Measurements from ENCODE around the gene SESN1. TPM values are rescaled to one million over a fixed set of nuclear protein-coding genes. Genes with fewer than 3 reads are reported as not detected.
"Not testable (repeated sequence)": the region's sequence is repeated elsewhere in the genome, so short reads cannot be mapped to it uniquely, and the experiment has no call there.

Gene SESN1
- polyA plus RNA-seq, 2 of the 4 experiments (the other 2 are of a cell fraction), result 7.9 to 13.9 TPM

DNA sequence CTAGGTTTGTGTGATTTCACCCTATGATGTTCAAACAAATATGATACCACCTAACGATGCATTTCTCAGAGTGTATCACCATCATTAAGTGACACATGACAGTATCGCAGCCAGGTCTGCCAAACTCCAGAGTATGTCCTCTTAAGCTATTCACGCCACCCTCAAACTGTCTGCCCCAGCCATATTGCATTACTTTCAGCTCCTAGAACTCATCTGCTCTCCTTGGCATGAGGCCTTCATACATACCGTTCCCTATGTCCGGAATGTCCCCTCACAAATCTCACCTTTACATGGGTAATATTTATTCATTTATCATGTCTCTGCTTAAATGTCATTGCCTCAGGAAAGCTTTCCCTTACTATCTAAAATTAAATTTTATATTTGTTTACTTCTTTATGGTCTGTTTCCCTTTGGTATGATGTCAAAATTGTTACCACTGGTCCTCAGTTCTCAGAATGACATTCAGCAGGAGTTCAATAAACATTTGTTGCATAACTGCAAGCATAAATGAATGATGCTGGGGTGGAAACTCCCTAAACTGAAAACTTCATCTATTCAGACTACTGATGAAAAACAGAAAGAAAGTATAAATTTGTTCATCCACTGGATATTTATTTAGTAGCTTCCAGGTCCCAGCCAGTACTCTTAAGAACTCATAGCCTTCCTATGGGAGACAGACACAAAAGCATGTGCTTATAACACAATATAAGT is 3.2 kb downstream of the SESN1 start:
- H3K4me1 ChIP-seq, result peaks cover 18% of the 10 kb centered on the region
- CTCF ChIA-PET, result no interaction called here
- H3K27ac ChIP-seq, result no peak overlapping the region
- POLR2A ChIA-PET, result no interaction called here
- no peak for TF ChIP-seq PHF8 (IDR thresholded peaks at IDR 0.05; ENCODE audit: borderline replicate concordance, low read depth)
- no peak for TF ChIP-seq HOXA7 (CRISPR knock-in tag; IDR thresholded peaks at IDR 0.05)
- TF ChIP-seq EHMT2 (IDR thresholded peaks at IDR 0.05; ENCODE audit: low read depth), result no peak
- no peak for TF ChIP-seq ZFP36 (IDR thresholded peaks at IDR 0.05; ENCODE audit: borderline replicate concordance, partially characterized antibody)
- TF ChIP-seq, protein P1, sequence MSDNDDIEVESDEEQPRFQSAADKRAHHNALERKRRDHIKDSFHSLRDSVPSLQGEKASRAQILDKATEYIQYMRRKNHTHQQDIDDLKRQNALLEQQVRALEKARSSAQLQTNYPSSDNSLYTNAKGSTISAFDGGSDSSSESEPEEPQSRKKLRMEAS (IDR thresholded peaks at IDR 0.05), result no peak
- TF ChIP-seq HOXB13 (CRISPR knock-in tag; IDR thresholded peaks at IDR 0.05; ENCODE audit: low read depth), result no peak
- TF ChIP-seq JUN (IDR thresholded peaks at IDR 0.05), result no peak
- TF ChIP-seq, protein P2, sequence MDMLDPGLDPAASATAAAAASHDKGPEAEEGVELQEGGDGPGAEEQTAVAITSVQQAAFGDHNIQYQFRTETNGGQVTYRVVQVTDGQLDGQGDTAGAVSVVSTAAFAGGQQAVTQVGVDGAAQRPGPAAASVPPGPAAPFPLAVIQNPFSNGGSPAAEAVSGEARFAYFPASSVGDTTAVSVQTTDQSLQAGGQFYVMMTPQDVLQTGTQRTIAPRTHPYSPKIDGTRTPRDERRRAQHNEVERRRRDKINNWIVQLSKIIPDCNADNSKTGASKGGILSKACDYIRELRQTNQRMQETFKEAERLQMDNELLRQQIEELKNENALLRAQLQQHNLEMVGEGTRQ (IDR thresholded peaks at IDR 0.05), result no peak
- TF ChIP-seq EP300 (IDR thresholded peaks at IDR 0.05), result no peak
- TF ChIP-seq GATA3 (IDR thresholded peaks at IDR 0.05; ENCODE audit: borderline replicate concordance), result no peak
- TF ChIP-seq CHD4 (IDR thresholded peaks at IDR 0.05; ENCODE audit: borderline replicate concordance), result no peak
- TF ChIP-seq JUNB (IDR thresholded peaks at IDR 0.05), result no peak
- TF ChIP-seq NFE2L2 (conservative IDR thresholded peaks at IDR 0.05; ENCODE audit: low read length), result no peak
- H3K9me3 ChIP-seq, result no peaks in the 10 kb centered on the region
- H3K4me2 ChIP-seq, result peak overlapping the region; percentile 95; the same call in 2 of the 3 replicates
- WGBS (ENCODE audit: missing lambda C conversion rate), result 97% methylated on average over 5 of the region's 5 CpGs
- no peak for DNase-seq (ENCODE audit: low read depth in 1 of 2, low spot score in 1 of 2)
- FAIRE-seq, result no peak
- no peak overlapping the region for H3K4me3 ChIP-seq
- no peak for ATAC-seq

DNA sequence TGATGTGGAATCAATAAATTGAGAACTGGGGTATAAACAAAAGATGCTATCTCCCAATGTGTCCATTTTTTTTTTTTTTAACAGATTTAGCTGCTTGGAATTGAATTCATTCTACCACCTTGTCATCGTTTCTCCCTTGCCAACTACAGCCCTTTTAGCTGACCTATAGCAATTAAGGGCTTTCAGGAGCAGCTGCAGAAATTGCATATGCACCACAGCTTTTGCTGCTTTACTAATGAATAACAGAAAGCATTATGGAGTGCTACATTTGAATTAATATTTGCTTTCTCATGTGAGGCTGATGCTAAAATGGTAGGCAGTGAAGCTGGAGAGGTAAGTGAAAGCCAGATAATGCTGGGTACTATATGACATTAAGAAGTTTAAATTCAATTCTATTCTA is 5.7 kb downstream of the SESN1 start:
- FAIRE-seq (no peak), ATAC-seq (no peak), DNase-seq (ENCODE audit: low read depth in 1 of 2, low spot score in 1 of 2) (no peak)
- H3K27ac ChIP-seq, result no peak overlapping the region
- H3K4me1 ChIP-seq, result peaks cover 15% of the 10 kb centered on the region; the same call in 2 of the 3 replicates
- ChIA-PET POLR2A (no interaction called here), CTCF (no interaction called here)
- no peak overlapping the region for H3K4me2 ChIP-seq
- 92% methylated on average over 1 of the region's 1 CpG for WGBS (ENCODE audit: missing lambda C conversion rate)
- H3K4me3 ChIP-seq, result no peak overlapping the region
- TF ChIP-seq, protein P3, sequence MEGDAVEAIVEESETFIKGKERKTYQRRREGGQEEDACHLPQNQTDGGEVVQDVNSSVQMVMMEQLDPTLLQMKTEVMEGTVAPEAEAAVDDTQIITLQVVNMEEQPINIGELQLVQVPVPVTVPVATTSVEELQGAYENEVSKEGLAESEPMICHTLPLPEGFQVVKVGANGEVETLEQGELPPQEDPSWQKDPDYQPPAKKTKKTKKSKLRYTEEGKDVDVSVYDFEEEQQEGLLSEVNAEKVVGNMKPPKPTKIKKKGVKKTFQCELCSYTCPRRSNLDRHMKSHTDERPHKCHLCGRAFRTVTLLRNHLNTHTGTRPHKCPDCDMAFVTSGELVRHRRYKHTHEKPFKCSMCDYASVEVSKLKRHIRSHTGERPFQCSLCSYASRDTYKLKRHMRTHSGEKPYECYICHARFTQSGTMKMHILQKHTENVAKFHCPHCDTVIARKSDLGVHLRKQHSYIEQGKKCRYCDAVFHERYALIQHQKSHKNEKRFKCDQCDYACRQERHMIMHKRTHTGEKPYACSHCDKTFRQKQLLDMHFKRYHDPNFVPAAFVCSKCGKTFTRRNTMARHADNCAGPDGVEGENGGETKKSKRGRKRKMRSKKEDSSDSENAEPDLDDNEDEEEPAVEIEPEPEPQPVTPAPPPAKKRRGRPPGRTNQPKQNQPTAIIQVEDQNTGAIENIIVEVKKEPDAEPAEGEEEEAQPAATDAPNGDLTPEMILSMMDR (IDR thresholded peaks at IDR 0.05), result no peak
- TF ChIP-seq, protein P4, sequence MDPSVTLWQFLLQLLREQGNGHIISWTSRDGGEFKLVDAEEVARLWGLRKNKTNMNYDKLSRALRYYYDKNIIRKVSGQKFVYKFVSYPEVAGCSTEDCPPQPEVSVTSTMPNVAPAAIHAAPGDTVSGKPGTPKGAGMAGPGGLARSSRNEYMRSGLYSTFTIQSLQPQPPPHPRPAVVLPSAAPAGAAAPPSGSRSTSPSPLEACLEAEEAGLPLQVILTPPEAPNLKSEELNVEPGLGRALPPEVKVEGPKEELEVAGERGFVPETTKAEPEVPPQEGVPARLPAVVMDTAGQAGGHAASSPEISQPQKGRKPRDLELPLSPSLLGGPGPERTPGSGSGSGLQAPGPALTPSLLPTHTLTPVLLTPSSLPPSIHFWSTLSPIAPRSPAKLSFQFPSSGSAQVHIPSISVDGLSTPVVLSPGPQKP (IDR thresholded peaks at IDR 0.05; ENCODE audit: low read depth, low read length), result no peak
- H3K9me3 ChIP-seq, result no peaks in the 10 kb centered on the region

DNA sequence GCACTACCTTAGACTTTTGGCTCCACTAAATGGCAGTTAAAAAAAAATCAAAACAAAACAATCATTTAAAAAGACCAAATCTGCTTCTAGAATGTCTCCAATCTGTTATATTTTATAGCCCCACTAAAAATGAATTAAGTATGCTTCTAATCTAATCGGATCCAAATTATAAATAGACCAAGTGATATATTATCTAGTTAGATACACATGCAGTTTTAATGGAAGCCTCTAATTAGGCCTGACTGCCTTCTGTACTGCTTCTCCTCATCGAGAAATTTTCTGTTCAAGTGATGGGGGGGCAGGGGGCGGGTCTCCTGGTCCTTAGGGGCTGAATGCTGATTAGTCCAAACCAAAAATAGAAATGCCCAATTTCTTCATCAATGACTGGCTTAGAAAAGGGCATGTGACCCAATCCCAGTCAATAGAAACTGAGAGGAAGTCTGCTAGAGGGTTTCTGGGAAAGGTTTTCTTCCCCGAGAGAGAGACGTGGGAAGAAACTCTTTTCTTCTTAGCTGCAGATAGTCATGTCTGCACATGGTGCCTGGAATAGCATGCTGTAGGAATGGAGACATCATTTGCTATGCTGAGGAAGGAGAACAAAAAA is 6.9 kb downstream of the SESN1 start:
- Histone ChIP-seq H3K27ac (no peak overlapping the region), H3K4me3 (no peak overlapping the region), H3K4me1 (peaks cover 10% of the 10 kb centered on the region; the same call in 1 of the 3 replicates), H3K9me3 (no peaks in the 10 kb centered on the region), H3K4me2 (no peak overlapping the region)
- DNase-seq (ENCODE audit: low read depth in 1 of 2, low spot score in 1 of 2), result no peak
- ChIA-PET CTCF (interaction anchor here (1.6 kb wide), 1 partner anchor 15 kb away, joined by 3 read pairs; no protein-coding TSS in a partner anchor), POLR2A (no interaction called here)
- ATAC-seq, result no peak
- 66% methylated on average over 5 of the region's 5 CpGs for WGBS (ENCODE audit: missing lambda C conversion rate)
- TF ChIP-seq, protein P1 (IDR thresholded peaks at IDR 0.05), result no peak
- TF ChIP-seq NPAS2 (CRISPR knock-in tag; IDR thresholded peaks at IDR 0.05; ENCODE audit: borderline replicate concordance) (no peak), KDM5A (IDR thresholded peaks at IDR 0.05) (no peak), JUNB (IDR thresholded peaks at IDR 0.05) (no peak), TP53 (CRISPR knock-in tag; IDR thresholded peaks at IDR 0.05) (no peak), CBX2 (IDR thresholded peaks at IDR 0.05; ENCODE audit: borderline replicate concordance, low read depth) (no peak), MAFK (IDR thresholded peaks at IDR 0.05; ENCODE audit: partially characterized antibody) (no peak), RCOR1 (IDR thresholded peaks at IDR 0.05; ENCODE audit: low read depth, low read length) (no peak), EHMT2 (IDR thresholded peaks at IDR 0.05; ENCODE audit: low read depth) (no peak)
- TF ChIP-seq, protein P5, sequence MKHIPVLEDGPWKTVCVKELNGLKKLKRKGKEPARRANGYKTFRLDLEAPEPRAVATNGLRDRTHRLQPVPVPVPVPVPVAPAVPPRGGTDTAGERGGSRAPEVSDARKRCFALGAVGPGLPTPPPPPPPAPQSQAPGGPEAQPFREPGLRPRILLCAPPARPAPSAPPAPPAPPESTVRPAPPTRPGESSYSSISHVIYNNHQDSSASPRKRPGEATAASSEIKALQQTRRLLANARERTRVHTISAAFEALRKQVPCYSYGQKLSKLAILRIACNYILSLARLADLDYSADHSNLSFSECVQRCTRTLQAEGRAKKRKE (CRISPR knock-in tag; IDR thresholded peaks at IDR 0.05; ENCODE audit: low read depth), result no peak
- FAIRE-seq, result no peak

DNA sequence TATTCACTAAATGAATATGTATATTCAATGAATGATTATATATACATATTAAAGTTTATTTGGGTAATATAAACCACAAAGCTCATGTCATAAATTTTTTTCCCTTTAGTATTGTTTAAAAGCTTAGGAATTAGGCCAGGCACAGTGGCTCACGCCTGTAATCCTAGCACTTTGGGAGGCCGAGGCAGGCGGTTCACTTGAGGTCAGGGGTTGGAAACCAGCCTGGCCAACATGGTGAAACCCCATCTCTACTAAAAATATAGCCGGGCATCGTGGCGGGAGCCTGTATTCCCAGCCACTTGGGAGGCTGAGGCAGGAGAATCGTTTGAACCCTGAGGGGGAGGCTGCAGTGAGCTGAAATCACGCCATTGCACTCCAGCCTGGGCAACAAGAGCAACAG is 10.5 kb downstream of the SESN1 start:
- POLR2A ChIA-PET; H3K4me1 ChIP-seq; H3K4me2 ChIP-seq; H3K4me3 ChIP-seq; H3K9me3 ChIP-seq; ATAC-seq; DNase-seq (ENCODE audit: low read depth in 1 of 2, low spot score in 1 of 2); H3K27ac ChIP-seq; CTCF ChIA-PET; FAIRE-seq: not testable (repeated sequence)
- WGBS (ENCODE audit: missing lambda C conversion rate), result 85% methylated on average over 8 of the region's 8 CpGs
